ENCODE results near the gene ASXL1.

Gene ASXL1

GRCh38 chr20:32433311-32434021, 75.3 kb downstream of the ASXL1 start:
- ATAC-seq, result no peak
- TF ChIP-seq ESRRG (CRISPR knock-in tag; IDR thresholded peaks at IDR 0.05) (no peak), OSR1 (CRISPR knock-in tag; IDR thresholded peaks at IDR 0.05) (no peak)

- TF ChIP-seq PPARA (CRISPR knock-in tag; IDR thresholded peaks at IDR 0.05; ENCODE audit: borderline replicate concordance) (no peak), POU6F1 (CRISPR knock-in tag; IDR thresholded peaks at IDR 0.05; ENCODE audit: borderline replicate concordance, low read depth) (no peak), ZFP3 (CRISPR knock-in tag; IDR thresholded peaks at IDR 0.05) (no peak), CSRNP3 (CRISPR knock-in tag; IDR thresholded peaks at IDR 0.05) (no peak), OSR1 (CRISPR knock-in tag; IDR thresholded peaks at IDR 0.05) (no peak), ZFP30 (CRISPR knock-in tag; IDR thresholded peaks at IDR 0.05) (no peak)
- ATAC-seq, result no peak
Observed at GRCh38 chr20:32434434-32434833, 76.3 kb downstream of the ASXL1 start.

- no peak for ATAC-seq
- TF ChIP-seq ZFP30 (CRISPR knock-in tag; IDR thresholded peaks at IDR 0.05), result no peak
Observed at GRCh38 chr20:32435449-32436107, 77.4 kb downstream of the ASXL1 start.

GRCh38 chr20:32436142-32436861, 78.2 kb downstream of the ASXL1 start:
- TF ChIP-seq TCF4 (CRISPR knock-in tag; IDR thresholded peaks at IDR 0.05; ENCODE audit: borderline replicate concordance), result no peak
- no peak for TF ChIP-seq SNAI2 (CRISPR knock-in tag; IDR thresholded peaks at IDR 0.05)
- TF ChIP-seq CREB5 (CRISPR knock-in tag; IDR thresholded peaks at IDR 0.05; ENCODE audit: low read depth), result no peak
- TF ChIP-seq TOX (CRISPR knock-in tag; IDR thresholded peaks at IDR 0.05; ENCODE audit: borderline replicate concordance), result no peak
- TF ChIP-seq PATZ1 (CRISPR knock-in tag; IDR thresholded peaks at IDR 0.05; ENCODE audit: borderline replicate concordance), result no peak
- no peak for TF ChIP-seq ZNF565 (CRISPR knock-in tag; conservative IDR thresholded peaks at IDR 0.05; ENCODE audit: low read depth)
- TF ChIP-seq ZFP3 (CRISPR knock-in tag; IDR thresholded peaks at IDR 0.05), result no peak
- no peak for TF ChIP-seq ZNF70 (CRISPR knock-in tag; IDR thresholded peaks at IDR 0.05)
- no peak for ATAC-seq

- no peak for TF ChIP-seq ZNF70 (CRISPR knock-in tag; IDR thresholded peaks at IDR 0.05)
- no peak for TF ChIP-seq GLIS3 (CRISPR knock-in tag; IDR thresholded peaks at IDR 0.05)
- TF ChIP-seq SNAI2 (CRISPR knock-in tag; IDR thresholded peaks at IDR 0.05), result no peak
- TF ChIP-seq POU6F1 (CRISPR knock-in tag; IDR thresholded peaks at IDR 0.05; ENCODE audit: borderline replicate concordance, low read depth), result no peak
- no peak for TF ChIP-seq ISL1 (CRISPR knock-in tag; IDR thresholded peaks at IDR 0.05)
- TF ChIP-seq OSR1 (CRISPR knock-in tag; IDR thresholded peaks at IDR 0.05), result no peak
- no peak for TF ChIP-seq PPARA (CRISPR knock-in tag; IDR thresholded peaks at IDR 0.05; ENCODE audit: borderline replicate concordance)
- no peak for TF ChIP-seq CSRNP3 (CRISPR knock-in tag; IDR thresholded peaks at IDR 0.05)
- TF ChIP-seq ESRRG (CRISPR knock-in tag; IDR thresholded peaks at IDR 0.05), result no peak
- TF ChIP-seq ZFP30 (CRISPR knock-in tag; IDR thresholded peaks at IDR 0.05), result no peak
- no peak for TF ChIP-seq ZFP3 (CRISPR knock-in tag; IDR thresholded peaks at IDR 0.05)
- no peak for TF ChIP-seq TCF4 (CRISPR knock-in tag; IDR thresholded peaks at IDR 0.05; ENCODE audit: borderline replicate concordance)
- no peak for TF ChIP-seq CREB5 (CRISPR knock-in tag; IDR thresholded peaks at IDR 0.05; ENCODE audit: low read depth)
- ATAC-seq, result no peak
Observed at GRCh38 chr20:32436968-32437367, 78.8 kb downstream of the ASXL1 start.
